Neural progenitor cell (in vitro differentiated cells): ENCODE data around the gene PNP.

Experiments used
- EZH2 ChIP-seq: fragments of 200-600 bp; sonication (generic); IDR thresholded peaks from 2 replicates; pipeline ENCODE4 v1.6.1; 2017; ENCODE audit warnings: antibody characterized with exemption, mild to moderate bottlenecking, moderate library complexity
- TF ChIP-seq, protein P1 (sequence below): fragments of 200-600 bp; sonication (generic); IDR thresholded peaks from 2 replicates; pipeline ENCODE4 v1.5.1; 2017; ENCODE audit warnings: antibody characterized with exemption, mild to moderate bottlenecking

DNA sequence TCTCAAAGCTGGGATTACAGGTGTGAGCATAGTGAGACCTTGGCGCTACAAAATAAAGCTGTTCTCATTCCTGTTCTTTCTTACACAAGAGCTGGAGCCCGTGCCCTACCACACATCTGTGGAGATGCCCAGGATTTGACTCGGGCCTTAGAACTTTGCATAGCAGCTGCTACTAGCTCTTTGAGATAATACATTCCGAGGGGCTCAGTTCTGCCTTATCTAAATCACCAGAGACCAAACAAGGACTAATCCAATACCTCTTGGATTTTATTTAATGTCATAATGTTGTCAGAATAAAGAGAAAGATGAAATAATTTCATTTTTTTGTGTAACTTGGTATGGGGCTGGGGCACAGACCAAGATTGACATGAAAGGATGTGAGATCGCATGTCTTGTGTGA lies 7.6 kb downstream of the PNP start:
- TF ChIP-seq, protein P1, sequence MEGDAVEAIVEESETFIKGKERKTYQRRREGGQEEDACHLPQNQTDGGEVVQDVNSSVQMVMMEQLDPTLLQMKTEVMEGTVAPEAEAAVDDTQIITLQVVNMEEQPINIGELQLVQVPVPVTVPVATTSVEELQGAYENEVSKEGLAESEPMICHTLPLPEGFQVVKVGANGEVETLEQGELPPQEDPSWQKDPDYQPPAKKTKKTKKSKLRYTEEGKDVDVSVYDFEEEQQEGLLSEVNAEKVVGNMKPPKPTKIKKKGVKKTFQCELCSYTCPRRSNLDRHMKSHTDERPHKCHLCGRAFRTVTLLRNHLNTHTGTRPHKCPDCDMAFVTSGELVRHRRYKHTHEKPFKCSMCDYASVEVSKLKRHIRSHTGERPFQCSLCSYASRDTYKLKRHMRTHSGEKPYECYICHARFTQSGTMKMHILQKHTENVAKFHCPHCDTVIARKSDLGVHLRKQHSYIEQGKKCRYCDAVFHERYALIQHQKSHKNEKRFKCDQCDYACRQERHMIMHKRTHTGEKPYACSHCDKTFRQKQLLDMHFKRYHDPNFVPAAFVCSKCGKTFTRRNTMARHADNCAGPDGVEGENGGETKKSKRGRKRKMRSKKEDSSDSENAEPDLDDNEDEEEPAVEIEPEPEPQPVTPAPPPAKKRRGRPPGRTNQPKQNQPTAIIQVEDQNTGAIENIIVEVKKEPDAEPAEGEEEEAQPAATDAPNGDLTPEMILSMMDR = no peak
- TF ChIP-seq EZH2 = no peak
